ENCODE data around the gene OR4A15. TPM values are rescaled to one million over a fixed set of nuclear protein-coding genes. Genes with fewer than 3 reads are reported as not detected.

OR4A15 gene
- total RNA-seq (not detected), polyA plus RNA-seq (not detected)

DNA sequence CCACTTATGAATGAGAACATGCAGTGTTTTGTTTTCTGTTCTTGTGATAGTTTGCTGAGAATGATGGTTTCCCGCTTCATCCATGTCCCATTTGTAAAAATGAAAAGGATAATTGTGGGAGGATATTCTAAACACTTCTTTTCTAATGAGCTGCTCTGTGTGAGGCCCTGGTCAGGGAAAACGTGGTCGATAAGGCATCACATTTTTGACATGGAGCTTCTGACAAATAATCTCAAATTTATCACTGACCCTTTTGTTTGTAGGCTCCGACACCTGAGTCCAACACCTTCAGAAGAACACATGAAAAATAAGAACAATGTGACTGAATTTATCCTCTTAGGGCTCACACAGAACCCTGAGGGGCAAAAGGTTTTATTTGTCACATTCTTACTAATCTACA, at the start of gene OR4A15:
Gene OR4A15 (plus strand): TSS at position 301 of the 400 bp plus-strand sequence. CDS start 0 bp downstream, at position 301.
- DNase-seq (ENCODE audit: extremely low spot score): no peak
- Histone ChIP-seq H3K36me3 (ENCODE audit: insufficient read depth) (no peaks in the 10 kb centered on the region), H3K4me1 (ENCODE audit: insufficient read depth) (no peaks in the 10 kb centered on the region), H3K4me3 (ENCODE audit: low read depth, low read length) (no peak within 1 kb of the TSS), H3K27ac (ENCODE audit: low read depth) (no peak within 1 kb of the TSS)
- 52% methylated on average over 4 of the region's 4 CpGs for WGBS

DNA sequence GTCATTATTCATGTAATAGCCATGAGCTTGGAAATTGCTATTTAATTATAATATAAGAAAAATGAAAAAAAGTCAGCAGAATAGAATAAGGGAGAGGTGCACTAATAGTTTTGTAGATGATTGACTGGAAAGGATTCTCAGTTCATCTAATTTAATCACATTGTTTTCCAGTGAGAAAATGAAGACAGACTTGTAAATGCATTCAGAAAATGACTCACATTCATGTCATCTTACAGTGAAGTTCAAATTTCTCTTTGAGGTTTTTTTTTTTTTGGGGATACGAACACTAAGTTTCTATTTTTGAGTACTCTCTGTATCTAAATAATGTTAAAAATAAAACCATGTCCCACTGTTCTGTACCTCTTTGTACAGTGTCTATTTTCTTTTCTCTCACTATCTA, 43.3 kb upstream of the OR4A15 start:
- Histone ChIP-seq H3K27ac (ENCODE audit: low read depth) (no peak overlapping the region), H3K4me1 (ENCODE audit: insufficient read depth) (no peaks in the 10 kb centered on the region), H3K36me3 (ENCODE audit: insufficient read depth) (no peaks in the 10 kb centered on the region), H3K4me3 (ENCODE audit: low read depth, low read length) (no peak overlapping the region)
- no peak for DNase-seq (ENCODE audit: extremely low spot score)
- 81% methylated on average over 1 of the region's 1 CpG for WGBS

DNA sequence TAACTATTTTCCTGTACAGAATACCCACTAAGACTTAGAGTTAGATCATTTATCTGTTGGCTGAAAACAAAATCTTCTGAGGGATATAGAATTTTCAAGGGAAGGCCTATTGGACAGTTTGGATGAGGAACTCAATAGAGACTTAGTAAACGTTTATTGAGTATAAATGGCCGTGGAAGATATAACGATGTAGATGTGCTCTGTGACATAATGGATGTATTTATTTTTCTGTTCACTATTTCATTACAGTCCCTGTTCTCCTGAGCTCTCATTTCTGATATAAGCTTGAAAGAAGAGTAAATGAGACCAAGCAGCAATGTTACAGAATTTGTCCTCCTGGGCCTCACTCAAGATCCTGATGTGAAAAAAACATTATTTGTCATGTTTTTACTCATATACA, 24.9 kb upstream of the OR4A15 start, which contains the start of gene OR4A16:
Gene OR4A16 (plus strand): TSS at position 301 of the 400 bp plus-strand sequence. CDS start 0 bp downstream, at position 301.
- WGBS: 77% methylated on average over 3 of the region's 3 CpGs
- no peak for DNase-seq (ENCODE audit: extremely low spot score)
- Histone ChIP-seq H3K36me3 (ENCODE audit: insufficient read depth) (no peaks in the 10 kb centered on the region), H3K27ac (ENCODE audit: low read depth) (no peak within 1 kb of the TSS), H3K4me1 (ENCODE audit: insufficient read depth) (no peaks in the 10 kb centered on the region), H3K4me3 (ENCODE audit: low read depth, low read length) (no peak within 1 kb of the TSS)

DNA sequence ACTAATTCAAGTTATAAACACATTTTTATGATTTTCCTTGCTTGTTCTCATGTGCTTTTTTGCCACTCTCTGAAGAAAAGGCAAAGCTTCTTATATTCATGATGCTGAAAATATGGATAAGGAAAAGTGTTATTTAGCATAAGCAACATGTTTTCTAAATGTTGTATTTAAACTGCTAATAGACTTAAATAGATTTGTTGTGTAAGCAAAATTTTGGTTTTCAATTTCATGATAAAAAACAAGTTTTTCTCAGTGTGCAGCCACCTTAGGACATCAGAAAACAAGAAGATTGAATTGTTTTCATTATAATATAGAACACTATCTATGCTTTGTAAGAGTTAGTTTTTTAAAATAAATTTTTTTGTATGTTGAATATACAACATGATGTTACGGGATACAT, 22.5 kb upstream of the OR4A15 start:
- 94% methylated on average over 1 of the region's 1 CpG for WGBS
- Histone ChIP-seq H3K36me3 (ENCODE audit: insufficient read depth) (no peaks in the 10 kb centered on the region), H3K27ac (ENCODE audit: low read depth) (no peak overlapping the region), H3K4me1 (ENCODE audit: insufficient read depth) (no peaks in the 10 kb centered on the region), H3K4me3 (ENCODE audit: low read depth, low read length) (no peak overlapping the region)
- no peak for DNase-seq (ENCODE audit: extremely low spot score)

DNA sequence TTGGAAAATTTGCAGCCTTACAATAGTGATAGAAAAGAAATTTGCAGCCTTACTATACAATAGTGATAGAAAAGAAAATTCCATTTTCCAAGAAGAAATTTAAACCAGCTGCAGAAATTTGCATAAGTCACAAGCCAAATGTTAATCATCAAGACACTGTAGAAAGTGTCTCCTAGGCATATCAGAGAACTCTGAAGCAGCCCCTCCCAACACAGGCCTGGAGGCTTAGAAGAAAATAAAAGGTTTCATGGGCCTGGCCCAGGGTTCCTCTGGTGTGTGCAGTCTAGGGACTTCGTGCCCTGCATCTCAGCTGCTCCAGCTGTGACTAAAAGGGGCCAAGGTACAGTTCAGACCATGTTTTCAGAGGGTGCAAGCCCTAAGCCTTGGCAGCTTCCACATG, 18.7 kb upstream of the OR4A15 start:
- H3K36me3 ChIP-seq (ENCODE audit: insufficient read depth): no peaks in the 10 kb centered on the region
- no peaks in the 10 kb centered on the region for H3K4me1 ChIP-seq (ENCODE audit: insufficient read depth)
- H3K4me3 ChIP-seq (ENCODE audit: low read depth, low read length): no peak overlapping the region
- H3K27ac ChIP-seq (ENCODE audit: low read depth): no peak overlapping the region
- WGBS: 11% methylated on average over 1 of the region's 1 CpG
- no peak for DNase-seq (ENCODE audit: extremely low spot score)

DNA sequence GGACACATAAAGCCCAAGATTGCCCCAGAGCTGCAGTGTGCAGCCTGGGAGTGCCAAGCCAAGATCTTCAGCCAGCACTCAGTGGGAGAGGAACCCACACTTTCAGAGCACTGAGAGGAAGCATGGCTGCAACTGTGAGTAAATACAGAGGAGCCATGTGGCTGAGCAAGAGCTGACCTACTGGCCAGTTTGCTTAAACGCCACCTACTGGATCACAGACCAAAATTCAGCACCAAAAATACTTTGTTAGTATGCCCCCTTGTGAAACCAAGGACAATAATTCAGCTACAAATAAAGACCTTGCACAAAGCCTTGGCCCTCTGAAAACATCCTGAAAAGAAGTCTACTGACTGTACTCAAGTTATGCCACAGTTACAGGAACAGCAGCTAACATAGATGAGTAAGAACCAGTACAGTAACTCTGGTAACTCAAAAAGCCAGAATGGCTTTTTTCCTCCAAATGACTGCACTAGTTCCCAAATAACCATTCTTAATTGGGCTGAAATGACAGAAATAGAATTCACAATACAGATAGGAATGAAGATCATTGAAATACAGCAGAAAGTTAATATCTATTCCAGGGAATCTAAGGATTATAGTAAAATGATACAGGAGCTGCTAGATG, 10.1 kb upstream of the OR4A15 start:
- H3K27ac ChIP-seq (ENCODE audit: low read depth): no peak overlapping the region
- WGBS: 7% methylated on average over 1 of the region's 1 CpG
- H3K36me3 ChIP-seq (ENCODE audit: insufficient read depth): no peaks in the 10 kb centered on the region
- H3K4me1 ChIP-seq (ENCODE audit: insufficient read depth): no peaks in the 10 kb centered on the region
- H3K4me3 ChIP-seq (ENCODE audit: low read depth, low read length): no peak overlapping the region
- no peak for DNase-seq (ENCODE audit: extremely low spot score)

DNA sequence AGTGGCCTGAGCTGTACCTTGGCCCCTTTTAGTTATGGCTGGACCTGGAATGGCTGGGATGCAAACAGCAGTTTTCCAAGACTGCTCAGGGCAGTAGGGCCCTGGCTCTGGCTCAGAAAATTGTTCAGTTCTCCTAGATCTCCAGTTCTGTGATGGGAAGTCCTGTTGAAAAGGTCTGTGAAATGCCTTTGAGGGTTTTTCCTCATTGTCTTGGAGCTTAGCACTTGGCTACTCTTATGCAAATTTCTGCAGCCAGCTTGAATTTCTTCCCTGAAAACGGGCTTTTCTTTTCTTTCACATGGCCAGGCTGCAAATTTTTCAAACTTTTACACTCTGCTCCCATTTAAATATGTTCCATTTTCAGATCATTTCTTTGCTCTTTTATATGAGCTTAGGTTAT, 33.2 kb downstream of the OR4A15 start:
- no peaks in the 10 kb centered on the region for H3K36me3 ChIP-seq (ENCODE audit: insufficient read depth)
- no peak for DNase-seq (ENCODE audit: extremely low spot score)
- 19% methylated on average over 1 of the region's 1 CpG for WGBS
- H3K4me1 ChIP-seq (ENCODE audit: insufficient read depth): no peaks in the 10 kb centered on the region
- no peak overlapping the region for H3K4me3 ChIP-seq (ENCODE audit: low read depth, low read length)
- H3K27ac ChIP-seq (ENCODE audit: low read depth): no peak overlapping the region

Small RNA genes lying within 50 kb of the gene (small RNA-seq; reads per million reads assigned to genes)
- not detected for gene OR4X7P

Other genes starting within 250 kb of the OR4A15 start
- not detected for gene TRIM48, start 105.8 kb upstream of the OR4A15 start, total RNA-seq
- not detected for gene TRIM48, start 105.8 kb upstream of the OR4A15 start, polyA plus RNA-seq
- not detected for gene OR4A16, start 24.8 kb upstream of the OR4A15 start, total RNA-seq
- not detected for gene OR4A16, start 24.8 kb upstream of the OR4A15 start, polyA plus RNA-seq
- gene OR4C15, start 186.5 kb downstream of the OR4A15 start, total RNA-seq: not detected
- not detected for gene OR4C15, start 186.5 kb downstream of the OR4A15 start, polyA plus RNA-seq
- not detected for gene OR4C16, start 204.2 kb downstream of the OR4A15 start, total RNA-seq
- not detected for gene OR4C16, start 204.2 kb downstream of the OR4A15 start, polyA plus RNA-seq
- not detected for gene OR4C11, start 239.7 kb downstream of the OR4A15 start, total RNA-seq
- gene OR4C11, start 239.7 kb downstream of the OR4A15 start, polyA plus RNA-seq: not detected

Measured in urinary bladder (tissue), 4 donors.